Activated CD4-positive, alpha-beta T cell treated with anti-CD3 and anti-CD28 coated beads, Interleukin-2, amount 10 ng/mL, durations not matched to agents 24 days and 14 days (primary cell): ENCODE results near the gene ADSS2. TPM values are rescaled to one million over a fixed set of nuclear protein-coding genes. Genes with fewer than 3 reads are reported as not detected.

Source experiments
- total RNA-seq: library from RNA; stranded (reverse); gene quantifications from 2 replicates; pipeline ENCODE4 v1.2.3, GENCODE V29; 2022

Gene ADSS2
- total RNA-seq, 1 donor from 2014 or later, result 74.6 TPM

Other genes starting within 250 kb of the ADSS2 start
- 0.14 TPM in 1 of 2 replicates, not detected in the other for gene CATSPERE, start 9.4 kb upstream of the ADSS2 start, total RNA-seq
- gene DESI2, start 201.2 kb upstream of the ADSS2 start, total RNA-seq, result 32.3 and 33.1 TPM in 2 replicates